OCI-LY1 (cell line): ENCODE measurements around the gene POLR2B.

Source experiments
- H2AFZ ChIP-seq: fragments of 200-600 bp; sonication (generic), shearing (Covaris generic); 2 replicates; pipeline ENCODE4 v1.6.0; 2014; ENCODE audit warnings: antibody characterized with exemption, mild to moderate bottlenecking, low read length
- H3F3A ChIP-seq: fragments of 200-600 bp; sonication (generic), shearing (Covaris generic); 2 replicates; pipeline ENCODE4 v1.6.0; 2014; ENCODE audit warnings: mild to moderate bottlenecking, antibody characterized with exemption, low read length, moderate library complexity; ENCODE audit not compliant: insufficient read depth
- H3K27ac ChIP-seq: fragments of 200-600 bp; sonication (generic); 2 replicates; pipeline ENCODE4 v1.5.1; 2014; ENCODE audit warnings: low read length, mixed run types, mild to moderate bottlenecking, low read depth; ENCODE audit not compliant: poor library complexity, severe bottlenecking
- H3K27me3 ChIP-seq: fragments of 200-600 bp; sonication (generic); 2 replicates; pipeline ENCODE4 v1.6.0; 2014; ENCODE audit warnings: antibody characterized with exemption, mild to moderate bottlenecking, low read length, moderate library complexity; ENCODE audit not compliant: insufficient read depth
- H3K36me3 ChIP-seq: fragments of 200-600 bp; sonication (generic); 2 replicates; pipeline ENCODE4 v1.6.1; 2014; ENCODE audit warnings: mild to moderate bottlenecking, antibody characterized with exemption, low read length, moderate library complexity, mixed read lengths; ENCODE audit not compliant: insufficient read depth
- H3K4me1 ChIP-seq: fragments of 200-600 bp; sonication (generic); 2 replicates; pipeline ENCODE4 v1.5.1; 2014; ENCODE audit warnings: mild to moderate bottlenecking, low read length, moderate library complexity; ENCODE audit not compliant: insufficient read depth, severe bottlenecking
- H3K4me2 ChIP-seq: fragments of 200-600 bp; sonication (generic), shearing (Covaris generic); 2 replicates; pipeline ENCODE4 v1.6.1; 2014; ENCODE audit warnings: low read length
- H3K4me3 ChIP-seq: fragments of 200-600 bp; sonication (generic); 2 replicates; pipeline ENCODE4 v1.5.1; 2014; ENCODE audit warnings: low read length, low read depth, mild to moderate bottlenecking, mixed read lengths; ENCODE audit not compliant: poor library complexity, severe bottlenecking
- H3K79me2 ChIP-seq: fragments of 200-600 bp; shearing (Covaris generic); 2 replicates; pipeline ENCODE4 v1.6.1; 2016; ENCODE audit warnings: mixed run types, low read length, mixed read lengths; ENCODE audit not compliant: insufficient read depth
- H3K9ac ChIP-seq: fragments of 200-600 bp; sonication (generic), shearing (Covaris generic); 2 replicates; pipeline ENCODE4 v1.6.1; 2014; ENCODE audit warnings: mild to moderate bottlenecking, low read length, mixed read lengths
- H3K9me2 ChIP-seq: fragments of 200-600 bp; sonication (generic), shearing (Covaris generic); 2 replicates; pipeline ENCODE4 v1.6.1; 2014; ENCODE audit warnings: low read depth, mild to moderate bottlenecking, low read length, mixed read lengths
- H3K9me3 ChIP-seq: fragments of 200-600 bp; shearing (Covaris generic); 2 replicates; pipeline ENCODE4 v1.6.1; 2014; ENCODE audit warnings: low read length, mixed read lengths
- H4K20me1 ChIP-seq: fragments of 200-600 bp; sonication (generic), shearing (Covaris generic); 2 replicates; pipeline ENCODE4 v1.6.0; 2016; ENCODE audit warnings: mild to moderate bottlenecking, low read length; ENCODE audit not compliant: insufficient read depth
- EZH2 ChIP-seq: fragments of 200-600 bp; sonication (generic), shearing (Covaris generic); IDR thresholded peaks from 2 replicates; pipeline ENCODE4 v1.8.0; 2017; ENCODE audit warnings: borderline replicate concordance, mixed run types, mild to moderate bottlenecking, antibody characterized with exemption, low read length, moderate library complexity, mixed read lengths
- TF ChIP-seq, protein P1 (sequence below): fragments of 200-600 bp; sonication (generic), shearing (Covaris generic); IDR thresholded peaks from 2 replicates; pipeline ENCODE4 v1.5.1; 2017; ENCODE audit warnings: mild to moderate bottlenecking, antibody characterized with exemption, low read length, moderate library complexity, mixed read lengths

The POLR2B gene

GRCh38 chr4:57078685-57079521 lies 100.2 kb downstream of the POLR2B start:
- Histone ChIP-seq H3K27ac (no peak overlapping the region), H4K20me1 (no peaks in the 10 kb centered on the region), H3K4me1 (no peaks in the 10 kb centered on the region), H3K79me2 (no peaks in the 10 kb centered on the region), H3K36me3 (no peaks in the 10 kb centered on the region), H3K9me3 (no peaks in the 10 kb centered on the region), H3K4me2 (no peak overlapping the region), H3K27me3 (no peaks in the 10 kb centered on the region), H2AFZ (no peak overlapping the region), H3K9me2 (no peaks in the 10 kb centered on the region), H3K9ac (no peak overlapping the region), H3F3A (no peaks in the 10 kb centered on the region), H3K4me3 (no peak overlapping the region)
- TF ChIP-seq, protein P1, sequence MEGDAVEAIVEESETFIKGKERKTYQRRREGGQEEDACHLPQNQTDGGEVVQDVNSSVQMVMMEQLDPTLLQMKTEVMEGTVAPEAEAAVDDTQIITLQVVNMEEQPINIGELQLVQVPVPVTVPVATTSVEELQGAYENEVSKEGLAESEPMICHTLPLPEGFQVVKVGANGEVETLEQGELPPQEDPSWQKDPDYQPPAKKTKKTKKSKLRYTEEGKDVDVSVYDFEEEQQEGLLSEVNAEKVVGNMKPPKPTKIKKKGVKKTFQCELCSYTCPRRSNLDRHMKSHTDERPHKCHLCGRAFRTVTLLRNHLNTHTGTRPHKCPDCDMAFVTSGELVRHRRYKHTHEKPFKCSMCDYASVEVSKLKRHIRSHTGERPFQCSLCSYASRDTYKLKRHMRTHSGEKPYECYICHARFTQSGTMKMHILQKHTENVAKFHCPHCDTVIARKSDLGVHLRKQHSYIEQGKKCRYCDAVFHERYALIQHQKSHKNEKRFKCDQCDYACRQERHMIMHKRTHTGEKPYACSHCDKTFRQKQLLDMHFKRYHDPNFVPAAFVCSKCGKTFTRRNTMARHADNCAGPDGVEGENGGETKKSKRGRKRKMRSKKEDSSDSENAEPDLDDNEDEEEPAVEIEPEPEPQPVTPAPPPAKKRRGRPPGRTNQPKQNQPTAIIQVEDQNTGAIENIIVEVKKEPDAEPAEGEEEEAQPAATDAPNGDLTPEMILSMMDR: no peak
- TF ChIP-seq EZH2: no peak
